Subcutaneous abdominal adipose tissue (tissue), 5 donors: ENCODE measurements around the gene ZXDC.

ENCODE experiments used
- H3K27ac ChIP-seq: one replicate; pipeline ENCODE4 v1.7.0; 2013; ENCODE audit warnings: low read depth, mild to moderate bottlenecking, inconsistent platforms, low read length, moderate library complexity
- H3K27me3 ChIP-seq, 5 donors: one replicate each; pipeline ENCODE4 v1.7.0; 2013; ENCODE audit warnings: low read length in 5 of 5, inconsistent platforms in 1 of 5; ENCODE audit not compliant: control insufficient read depth in 5 of 5, insufficient read depth in 4 of 5
- H3K36me3 ChIP-seq, 5 donors: one replicate each; pipeline ENCODE4 v1.7.0; 2013; ENCODE audit warnings: low read length in 5 of 5; ENCODE audit not compliant: control insufficient read depth in 5 of 5, insufficient read depth in 5 of 5
- H3K4me1 ChIP-seq, 5 donors: one replicate each; pipeline ENCODE4 v1.7.0; 2013; ENCODE audit warnings: low read length in 5 of 5, mild to moderate bottlenecking in 3 of 5, moderate library complexity in 1 of 5; ENCODE audit not compliant: control insufficient read depth in 5 of 5, insufficient read depth in 5 of 5
- H3K4me3 ChIP-seq, 5 donors: one replicate each; pipeline ENCODE4 v1.7.0; 2013; ENCODE audit warnings: low read length in 5 of 5, low read depth in 1 of 5
- H3K9ac ChIP-seq, 5 donors: one replicate each; pipeline ENCODE4 v1.7.0; 2013; ENCODE audit warnings: low read length in 5 of 5, mild to moderate bottlenecking in 4 of 5, moderate library complexity in 3 of 5
- H3K9me3 ChIP-seq, 5 donors: one replicate each; pipeline ENCODE4 v1.7.0; 2013; ENCODE audit warnings: low read length in 5 of 5; ENCODE audit not compliant: control insufficient read depth in 5 of 5
- donor health status: healthy.
- donor health status: healthy.
- donor health status: healthy.
- donor health status: healthy.
- donor health status: healthy.

ZXDC gene

GRCh38 chr3:126491221-126492013, 15.7 kb upstream of the ZXDC start:
- Histone ChIP-seq H3K27ac (no peak overlapping the region), H3K9ac (no peak overlapping the region), H3K4me1 (peaks cover 0 to 21% (median 8%) of the 10 kb centered on the region in 5 donors), H3K4me3 (no peak overlapping the region), H3K36me3 (no peaks in the 10 kb centered on the region), H3K9me3 (no peaks in the 10 kb centered on the region), H3K27me3 (peaks cover 0 to 11% (median 2%) of the 10 kb centered on the region in 5 donors)

DNA sequence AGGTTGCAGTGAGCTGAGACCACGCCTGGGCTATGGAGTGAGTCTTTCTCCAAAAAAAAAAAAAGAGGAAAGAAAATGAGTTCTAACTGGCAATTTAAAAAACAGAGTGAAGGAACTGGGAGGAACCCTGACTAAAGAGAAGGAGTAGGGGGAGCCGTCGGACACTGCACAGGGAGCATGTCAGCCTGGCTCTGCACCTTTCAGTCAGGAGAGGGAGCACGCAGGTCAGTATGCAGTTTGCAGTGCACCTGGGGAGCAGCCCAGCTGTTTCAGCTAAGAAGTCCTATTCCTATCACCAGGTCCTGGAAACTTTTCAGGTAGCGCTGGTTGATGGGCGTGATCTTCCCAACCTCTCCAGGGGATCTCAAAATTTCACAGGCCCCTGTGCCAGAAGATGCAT, 14.9 kb upstream of the ZXDC start:
- H3K4me3 ChIP-seq = no peak overlapping the region
- no peak overlapping the region for H3K27ac ChIP-seq
- H3K27me3 ChIP-seq = peaks cover 0 to 11% (median 2%) of the 10 kb centered on the region in 5 donors
- H3K9ac ChIP-seq = peak overlapping the region in 1 of 5 donors; percentile 68
- peaks cover 0 to 29% (median 8%) of the 10 kb centered on the region in 5 donors for H3K4me1 ChIP-seq
- no peaks in the 10 kb centered on the region for H3K9me3 ChIP-seq
- no peaks in the 10 kb centered on the region for H3K36me3 ChIP-seq

DNA sequence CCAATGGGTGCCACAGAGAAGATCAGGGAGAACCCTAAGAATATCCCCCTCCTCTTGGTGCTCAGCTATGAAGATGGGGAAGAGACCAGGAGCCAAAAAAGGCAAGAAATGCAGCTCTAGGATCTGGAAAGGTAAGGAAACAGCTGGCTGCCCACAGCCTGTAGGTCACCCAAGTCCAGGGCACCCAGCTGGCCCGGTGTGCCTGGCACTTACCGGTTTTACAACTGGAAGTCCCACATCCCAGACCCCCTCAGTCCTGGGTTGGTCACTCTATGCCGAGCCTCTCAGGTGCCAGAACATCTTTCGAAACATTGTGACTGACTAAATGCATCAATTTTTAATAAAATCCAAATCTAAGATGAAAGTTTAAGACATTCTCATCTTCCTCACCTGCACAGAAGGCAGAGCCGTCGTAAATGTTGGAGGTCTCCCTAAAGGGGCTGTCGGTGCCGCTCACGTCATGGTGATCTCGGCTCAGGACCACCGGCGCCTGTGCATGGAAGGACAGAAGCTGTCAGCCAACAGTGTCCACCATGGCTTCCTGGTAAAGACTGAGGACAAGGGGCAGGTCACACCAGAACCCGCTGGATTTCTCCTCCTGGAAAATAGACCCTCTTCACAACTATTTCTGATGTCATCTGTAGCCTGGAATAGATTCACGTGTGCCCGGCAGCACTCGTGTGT, 13.3 kb upstream of the ZXDC start:
- Histone ChIP-seq H3K4me3 (no peak overlapping the region), H3K9ac (no peak overlapping the region), H3K9me3 (no peaks in the 10 kb centered on the region), H3K27ac (no peak overlapping the region), H3K36me3 (no peaks in the 10 kb centered on the region), H3K27me3 (peaks cover 0 to 11% (median 2%) of the 10 kb centered on the region in 5 donors), H3K4me1 (peaks cover 0 to 42% (median 8%) of the 10 kb centered on the region in 5 donors)

- Histone ChIP-seq H3K9ac (no peak overlapping the region), H3K36me3 (no peaks in the 10 kb centered on the region), H3K27me3 (peaks cover 0 to 11% (median 2%) of the 10 kb centered on the region in 5 donors), H3K27ac (no peak overlapping the region), H3K4me3 (no peak overlapping the region), H3K4me1 (peaks cover 0 to 42% (median 8%) of the 10 kb centered on the region in 5 donors), H3K9me3 (no peaks in the 10 kb centered on the region)
Measured at GRCh38 chr3:126488185-126488584, 12.5 kb upstream of the ZXDC start.

- peaks cover 0 to 42% (median 8%) of the 10 kb centered on the region in 5 donors for H3K4me1 ChIP-seq
- no peak overlapping the region for H3K4me3 ChIP-seq
- no peaks in the 10 kb centered on the region for H3K36me3 ChIP-seq
- no peak overlapping the region for H3K27ac ChIP-seq
- H3K9ac ChIP-seq = peak overlapping the region in 2 of 5 donors; percentile 20 to 56
- H3K27me3 ChIP-seq = peaks cover 0 to 11% (median 2%) of the 10 kb centered on the region in 5 donors
- no peaks in the 10 kb centered on the region for H3K9me3 ChIP-seq
Measured at GRCh38 chr3:126487151-126487771, 11.6 kb upstream of the ZXDC start.

GRCh38 chr3:126486360-126486847, 10.7 kb upstream of the ZXDC start:
- Histone ChIP-seq H3K27me3 (peaks cover 0 to 11% (median 2%) of the 10 kb centered on the region in 5 donors), H3K36me3 (no peaks in the 10 kb centered on the region), H3K9me3 (no peaks in the 10 kb centered on the region), H3K4me1 (peaks cover 0 to 46% (median 14%) of the 10 kb centered on the region in 5 donors), H3K27ac (no peak overlapping the region), H3K4me3 (no peak overlapping the region), H3K9ac (peak overlapping the region in 1 of 5 donors; percentile 16)

- no peak overlapping the region for H3K9ac ChIP-seq
- peaks cover 0 to 10% (median 2%) of the 10 kb centered on the region in 5 donors for H3K27me3 ChIP-seq
- no peaks in the 10 kb centered on the region for H3K36me3 ChIP-seq
- H3K27ac ChIP-seq = no peak overlapping the region
- H3K4me1 ChIP-seq = peaks cover 0 to 46% (median 14%) of the 10 kb centered on the region in 5 donors
- no peaks in the 10 kb centered on the region for H3K9me3 ChIP-seq
- no peak overlapping the region for H3K4me3 ChIP-seq
Measured at GRCh38 chr3:126485956-126486355, 10.3 kb upstream of the ZXDC start.

DNA sequence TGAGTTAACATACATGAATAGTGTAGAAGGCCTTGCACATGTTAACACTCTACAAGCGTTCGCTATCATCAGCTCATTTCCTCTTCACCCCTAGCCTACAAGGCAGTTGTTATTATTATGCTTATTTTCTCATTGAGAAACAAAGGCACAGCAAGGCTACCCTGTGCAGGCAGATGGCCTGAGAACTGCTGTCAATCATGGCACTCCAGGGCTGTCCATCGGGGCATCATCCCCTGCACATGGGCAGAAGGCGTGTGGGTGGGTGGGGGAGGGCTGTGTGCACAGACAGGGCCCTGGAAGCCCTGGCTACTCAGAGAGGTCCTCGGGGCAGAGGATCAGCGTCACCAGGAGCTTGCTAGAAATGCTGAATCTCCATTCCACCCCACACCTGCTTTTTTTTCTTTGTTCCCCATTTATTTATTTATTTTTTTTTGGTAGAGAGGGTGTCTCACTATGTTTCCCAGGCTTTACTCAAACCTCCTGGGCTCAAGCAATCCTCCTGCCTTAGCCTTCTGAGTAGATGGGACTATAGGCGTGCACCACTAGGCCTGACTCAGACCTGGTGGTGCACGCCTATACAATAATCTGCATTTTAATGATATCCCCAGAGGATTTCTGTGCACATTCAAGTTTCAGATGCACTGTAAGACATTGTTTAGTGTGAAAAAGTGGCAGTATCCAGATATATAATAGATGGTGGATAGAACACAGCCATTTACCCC, 9.6 kb upstream of the ZXDC start:
- Histone ChIP-seq H3K4me1 (peaks cover 0 to 46% (median 14%) of the 10 kb centered on the region in 5 donors), H3K9ac (no peak overlapping the region), H3K36me3 (no peaks in the 10 kb centered on the region), H3K9me3 (no peaks in the 10 kb centered on the region), H3K27ac (no peak overlapping the region), H3K27me3 (peaks cover 0 to 5% (median 2%) of the 10 kb centered on the region in 5 donors), H3K4me3 (no peak overlapping the region)

GRCh38 chr3:126484662-126485061, 9.0 kb upstream of the ZXDC start:
- Histone ChIP-seq H3K27ac (no peak overlapping the region), H3K27me3 (peaks cover 0 to 5% (median 2%) of the 10 kb centered on the region in 5 donors), H3K4me1 (peaks cover 0 to 42% (median 14%) of the 10 kb centered on the region in 5 donors), H3K4me3 (no peak overlapping the region), H3K36me3 (no peaks in the 10 kb centered on the region), H3K9ac (no peak overlapping the region), H3K9me3 (no peaks in the 10 kb centered on the region)
